GM12872 (cell line): ENCODE results near the gene MLEC.

Experiments
- TF ChIP-seq, protein P1 (sequence below): IDR thresholded peaks from 3 replicates; pipeline ENCODE4 v1.5.1; 2011; ENCODE audit warnings: low read depth, mild to moderate bottlenecking, low read length, moderate library complexity; ENCODE audit not compliant: insufficient read depth

MLEC gene

DNA sequence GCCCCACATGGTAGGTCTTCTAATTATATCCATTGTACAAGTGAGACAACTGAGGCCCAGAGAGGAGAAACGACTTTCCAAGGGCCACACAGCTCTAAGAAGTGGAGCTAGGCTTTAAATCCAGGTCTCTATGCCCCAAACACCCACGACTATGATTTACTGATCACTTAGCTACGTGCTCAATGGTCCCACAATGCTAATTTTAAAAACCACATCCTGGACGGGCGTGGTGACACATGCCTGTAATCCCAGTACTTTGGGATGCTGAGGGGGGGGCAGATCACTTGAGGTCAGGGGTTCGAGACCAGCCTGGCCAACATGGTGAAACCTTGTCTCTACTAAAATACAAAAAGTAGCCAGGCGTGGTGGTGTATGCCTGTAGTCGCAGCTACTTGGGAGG is 8.4 kb upstream of the MLEC start:
- TF ChIP-seq, protein P1, sequence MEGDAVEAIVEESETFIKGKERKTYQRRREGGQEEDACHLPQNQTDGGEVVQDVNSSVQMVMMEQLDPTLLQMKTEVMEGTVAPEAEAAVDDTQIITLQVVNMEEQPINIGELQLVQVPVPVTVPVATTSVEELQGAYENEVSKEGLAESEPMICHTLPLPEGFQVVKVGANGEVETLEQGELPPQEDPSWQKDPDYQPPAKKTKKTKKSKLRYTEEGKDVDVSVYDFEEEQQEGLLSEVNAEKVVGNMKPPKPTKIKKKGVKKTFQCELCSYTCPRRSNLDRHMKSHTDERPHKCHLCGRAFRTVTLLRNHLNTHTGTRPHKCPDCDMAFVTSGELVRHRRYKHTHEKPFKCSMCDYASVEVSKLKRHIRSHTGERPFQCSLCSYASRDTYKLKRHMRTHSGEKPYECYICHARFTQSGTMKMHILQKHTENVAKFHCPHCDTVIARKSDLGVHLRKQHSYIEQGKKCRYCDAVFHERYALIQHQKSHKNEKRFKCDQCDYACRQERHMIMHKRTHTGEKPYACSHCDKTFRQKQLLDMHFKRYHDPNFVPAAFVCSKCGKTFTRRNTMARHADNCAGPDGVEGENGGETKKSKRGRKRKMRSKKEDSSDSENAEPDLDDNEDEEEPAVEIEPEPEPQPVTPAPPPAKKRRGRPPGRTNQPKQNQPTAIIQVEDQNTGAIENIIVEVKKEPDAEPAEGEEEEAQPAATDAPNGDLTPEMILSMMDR, result no peak

DNA sequence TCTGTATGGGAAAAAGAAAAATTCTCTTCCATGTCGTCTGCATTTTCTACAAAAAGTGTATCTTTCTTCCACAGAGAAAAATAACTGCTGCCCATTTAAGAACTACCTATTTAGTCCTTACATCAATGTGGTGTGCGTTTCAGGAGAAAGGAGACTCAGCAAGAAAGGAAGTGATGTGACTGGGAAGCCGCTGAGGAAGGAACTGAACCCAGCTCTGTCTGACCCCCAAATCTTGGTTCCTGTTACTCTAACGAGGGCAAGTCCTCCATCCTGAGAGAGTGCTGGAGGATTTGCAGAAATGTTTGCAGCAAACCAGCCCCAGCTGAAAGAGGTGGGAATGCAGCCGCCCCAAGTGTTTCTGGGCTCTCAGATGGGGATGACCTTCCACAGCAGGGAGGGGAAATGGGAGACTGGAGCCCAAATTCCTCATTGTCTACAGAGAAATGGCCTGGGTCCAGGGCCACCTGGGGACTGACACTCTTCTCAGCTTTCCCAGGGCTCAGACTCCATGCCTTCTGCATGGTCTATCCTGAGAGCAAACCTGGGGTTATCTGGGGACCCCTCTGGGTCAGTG is 6.7 kb upstream of the MLEC start:
- TF ChIP-seq, protein P1, result no peak

DNA sequence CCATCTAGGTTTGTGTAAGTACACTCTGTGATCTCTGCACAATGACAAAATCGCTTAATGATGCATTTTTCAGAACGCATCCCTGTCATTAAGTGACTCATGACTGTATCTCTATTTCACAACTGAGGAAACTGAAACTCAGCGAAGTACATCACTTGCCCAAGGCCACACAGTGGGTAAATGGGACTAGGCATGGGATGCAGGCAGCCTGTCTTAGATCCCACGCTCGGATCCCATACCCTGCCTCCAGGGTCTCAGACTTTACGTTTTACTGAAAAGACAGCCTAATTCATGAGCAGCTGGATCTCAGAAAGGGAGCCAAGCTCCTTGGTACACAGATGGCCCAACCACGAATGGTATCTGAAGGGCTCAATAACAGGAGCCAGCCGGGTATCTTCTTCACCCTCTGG is 2.4 kb upstream of the MLEC start:
- TF ChIP-seq, protein P1, result no peak

DNA sequence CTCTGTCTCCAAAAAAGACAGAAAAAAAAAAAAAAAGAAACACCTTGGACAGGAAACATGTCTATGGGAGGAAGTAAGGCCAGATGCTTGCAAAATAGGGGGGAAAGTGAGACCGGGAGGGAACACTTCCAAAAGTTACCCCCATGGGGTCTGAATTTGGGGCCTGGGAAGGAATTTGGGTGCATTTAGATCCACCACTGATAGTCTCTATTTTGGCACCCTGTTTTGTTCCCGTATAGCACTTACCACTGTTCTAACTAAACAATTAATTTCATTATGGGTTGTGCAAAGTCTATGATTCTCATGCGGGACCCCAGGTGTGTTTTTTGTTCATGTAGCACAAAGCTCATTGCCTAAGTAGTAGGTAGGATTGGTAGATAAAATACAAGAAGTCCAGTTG is 1.4 kb upstream of the MLEC start:
- TF ChIP-seq, protein P1, result no peak

DNA sequence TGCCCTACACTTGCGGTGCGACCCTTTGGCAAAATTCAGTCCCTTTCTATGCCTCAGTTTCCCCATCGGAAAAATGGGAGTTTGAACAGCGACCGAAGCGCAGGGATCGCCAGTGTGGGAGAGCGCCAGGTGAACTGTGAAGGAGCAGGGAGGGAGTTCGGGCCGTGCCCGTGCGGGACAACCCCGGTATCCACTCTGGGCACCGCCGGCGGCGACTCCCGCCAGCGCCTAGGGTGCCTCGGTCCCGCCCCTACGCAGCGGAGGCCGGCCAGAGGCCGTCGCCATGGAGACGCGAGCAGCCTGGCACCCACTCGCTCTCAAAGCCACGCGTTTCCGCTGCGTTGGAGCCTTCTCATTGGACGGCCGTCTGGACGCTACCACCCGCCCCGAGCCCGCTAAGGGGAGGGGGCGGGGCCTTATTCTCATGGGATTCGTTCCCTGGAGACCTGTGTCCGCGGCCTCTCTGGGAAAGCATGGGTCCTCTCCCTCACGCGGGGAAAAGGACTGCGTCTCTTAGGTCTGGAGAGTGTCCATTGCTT is 729 bp upstream of the MLEC start:
- TF ChIP-seq, protein P1, result no peak

DNA sequence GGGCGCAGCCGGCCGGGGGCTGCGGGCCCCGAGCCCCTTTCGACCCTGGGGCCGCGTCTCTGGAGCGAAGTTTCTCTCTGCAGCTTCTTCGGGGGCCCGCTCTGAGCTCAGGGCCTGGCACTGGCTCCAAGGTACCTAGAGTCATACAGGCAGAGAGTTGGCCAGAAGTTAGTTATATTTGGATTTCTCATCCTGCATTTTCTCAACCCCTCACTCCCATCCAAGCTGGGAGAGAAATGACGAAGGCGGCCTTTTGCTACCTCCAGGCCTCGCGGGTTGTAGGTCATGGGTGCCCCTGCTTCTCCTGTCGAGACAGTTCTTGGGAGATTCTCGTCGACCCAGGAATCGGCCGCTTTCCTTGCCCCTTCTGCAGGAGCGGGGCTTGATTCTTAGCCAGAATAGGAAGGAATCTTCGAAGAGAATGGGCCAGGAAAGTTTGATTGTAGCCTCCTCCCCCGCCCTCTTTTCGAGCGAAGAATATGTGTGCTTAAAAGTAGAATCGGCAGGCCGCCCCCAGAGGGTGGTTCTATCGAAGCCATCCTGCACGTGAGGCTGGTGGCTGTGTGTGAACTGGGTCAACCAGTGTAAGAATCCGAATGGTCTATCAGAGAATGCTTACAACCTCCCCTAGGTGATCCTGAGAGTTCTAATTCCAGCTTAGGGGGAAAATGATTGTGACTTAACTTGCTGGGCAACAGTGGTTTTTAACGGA is 785 bp downstream of the MLEC start:
- TF ChIP-seq, protein P1, result no peak

DNA sequence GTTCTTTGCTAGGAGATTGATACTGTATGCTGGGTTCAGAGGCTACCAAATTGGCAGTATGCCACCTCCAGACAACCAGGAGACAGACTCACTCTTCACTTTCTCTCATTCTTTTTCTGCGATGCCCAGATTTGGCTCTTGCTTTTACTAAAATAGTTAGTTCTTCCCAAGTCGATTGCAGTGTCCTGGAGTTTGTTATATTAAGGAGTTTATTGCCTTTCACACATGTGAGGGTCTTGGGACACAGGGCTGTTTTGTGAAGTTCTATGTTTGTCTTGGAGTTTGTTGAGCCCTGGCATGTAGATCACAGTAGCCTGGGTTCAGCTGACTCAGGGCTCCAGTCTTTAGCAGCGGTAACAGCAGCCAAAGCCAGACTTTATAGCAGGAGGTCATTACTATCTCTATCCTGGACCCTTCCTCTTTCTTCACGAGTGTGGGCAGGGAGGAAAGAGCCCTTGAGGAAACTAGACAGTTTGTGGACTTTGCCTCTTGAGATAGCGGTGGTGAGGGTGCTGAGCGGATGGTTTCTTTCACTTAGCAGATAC is 1.6 kb downstream of the MLEC start:
- TF ChIP-seq, protein P1, result no peak
